SHP77 (cell line): ENCODE measurements around the gene PAPPA2.
"Not testable (repeated sequence)": the region's sequence is repeated elsewhere in the genome, so short reads cannot be mapped to it uniquely, and the experiment has no call there.

Experiments
- DNase-seq, 2 experiments: peaks; one replicate each; lab custom pipeline; 2025; lab: John Stamatoyannopoulos, UW

PAPPA2 gene, protein sequence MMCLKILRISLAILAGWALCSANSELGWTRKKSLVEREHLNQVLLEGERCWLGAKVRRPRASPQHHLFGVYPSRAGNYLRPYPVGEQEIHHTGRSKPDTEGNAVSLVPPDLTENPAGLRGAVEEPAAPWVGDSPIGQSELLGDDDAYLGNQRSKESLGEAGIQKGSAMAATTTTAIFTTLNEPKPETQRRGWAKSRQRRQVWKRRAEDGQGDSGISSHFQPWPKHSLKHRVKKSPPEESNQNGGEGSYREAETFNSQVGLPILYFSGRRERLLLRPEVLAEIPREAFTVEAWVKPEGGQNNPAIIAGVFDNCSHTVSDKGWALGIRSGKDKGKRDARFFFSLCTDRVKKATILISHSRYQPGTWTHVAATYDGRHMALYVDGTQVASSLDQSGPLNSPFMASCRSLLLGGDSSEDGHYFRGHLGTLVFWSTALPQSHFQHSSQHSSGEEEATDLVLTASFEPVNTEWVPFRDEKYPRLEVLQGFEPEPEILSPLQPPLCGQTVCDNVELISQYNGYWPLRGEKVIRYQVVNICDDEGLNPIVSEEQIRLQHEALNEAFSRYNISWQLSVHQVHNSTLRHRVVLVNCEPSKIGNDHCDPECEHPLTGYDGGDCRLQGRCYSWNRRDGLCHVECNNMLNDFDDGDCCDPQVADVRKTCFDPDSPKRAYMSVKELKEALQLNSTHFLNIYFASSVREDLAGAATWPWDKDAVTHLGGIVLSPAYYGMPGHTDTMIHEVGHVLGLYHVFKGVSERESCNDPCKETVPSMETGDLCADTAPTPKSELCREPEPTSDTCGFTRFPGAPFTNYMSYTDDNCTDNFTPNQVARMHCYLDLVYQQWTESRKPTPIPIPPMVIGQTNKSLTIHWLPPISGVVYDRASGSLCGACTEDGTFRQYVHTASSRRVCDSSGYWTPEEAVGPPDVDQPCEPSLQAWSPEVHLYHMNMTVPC (N-terminal part only)

DNA sequence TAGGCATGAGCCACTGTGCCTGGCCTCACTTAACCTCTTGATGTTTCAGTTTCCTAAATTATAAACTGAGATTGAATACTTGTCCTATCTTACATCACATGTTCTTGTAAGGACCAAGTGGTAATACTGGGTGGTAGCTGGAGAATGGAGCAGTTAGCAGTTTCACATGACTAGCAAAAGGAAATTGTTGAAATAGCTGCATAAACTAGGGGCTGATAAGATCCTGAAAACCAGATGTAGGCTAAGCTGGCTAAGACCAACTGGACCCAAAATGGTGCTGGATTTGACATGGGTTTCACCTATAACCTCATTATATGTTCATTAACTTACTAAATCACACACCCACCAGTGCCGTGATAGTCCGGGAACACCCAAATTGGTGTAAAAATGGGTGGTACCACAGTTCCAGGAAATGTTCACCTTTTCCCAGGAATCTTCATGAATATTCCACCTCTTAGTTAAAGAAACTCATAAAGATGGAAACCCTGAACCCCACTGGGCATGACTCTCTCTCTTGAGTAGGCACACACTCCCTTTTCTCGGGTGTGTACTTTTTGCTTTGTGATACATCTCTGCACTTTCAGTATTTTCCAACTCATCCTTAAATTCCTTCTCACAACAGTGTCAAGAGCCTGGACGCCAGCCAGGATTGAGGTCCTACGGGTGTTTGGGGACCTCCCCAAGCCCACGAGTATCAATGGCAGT is at the start of gene PAPPA2:
Gene PAPPA2, plus strand, starts transcription at position 502 of the 705 bp plus-strand sequence. CDS start 93,148 bp downstream, outside the sequence.
- no peak for DNase-seq

DNA sequence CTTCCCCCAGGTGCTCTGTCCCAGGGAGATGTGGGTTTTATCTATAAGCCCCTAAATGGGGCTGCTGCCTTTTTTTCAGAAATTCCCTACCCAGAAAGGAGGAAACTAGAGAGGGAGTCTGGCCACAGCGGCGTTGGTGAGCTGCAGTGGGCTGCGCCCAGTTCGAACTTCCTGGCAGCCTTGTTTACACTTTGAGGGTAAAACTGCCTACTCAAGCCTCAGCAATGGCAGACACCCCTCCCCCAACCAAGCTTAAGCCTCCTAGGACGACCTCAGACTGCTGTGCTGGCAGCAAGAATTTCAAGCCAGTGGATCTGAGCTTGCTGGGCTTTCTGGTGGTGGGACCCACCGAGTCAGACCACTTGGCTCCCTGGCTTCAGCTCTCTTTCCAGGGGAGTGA is 46.2 kb upstream of the PAPPA2 start:
- DNase-seq: no peak

GRCh38 chr1:176419608-176420007 is 43.4 kb upstream of the PAPPA2 start:
- not testable (repeated sequence) for DNase-seq

DNA sequence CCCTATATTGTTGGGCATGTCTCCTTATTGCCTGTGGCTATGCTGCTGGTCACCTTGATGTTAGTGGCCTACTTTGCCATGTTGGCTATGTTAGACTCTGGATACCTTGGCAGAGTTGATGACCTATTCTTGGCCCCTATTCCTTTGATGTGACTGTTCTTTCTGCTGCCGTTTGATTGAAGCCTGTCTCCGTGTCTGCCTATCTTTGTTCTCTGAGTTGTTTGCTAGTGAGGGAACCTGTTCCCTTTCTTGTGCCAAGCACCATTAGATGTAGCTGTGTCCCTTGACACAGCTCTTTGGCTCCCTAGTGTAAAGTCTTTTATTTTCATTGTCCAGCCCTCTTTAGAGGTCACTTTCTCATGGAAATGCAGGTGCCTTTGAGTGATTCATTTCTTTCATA is 28.7 kb upstream of the PAPPA2 start:
- no peak for DNase-seq

GRCh38 chr1:176436251-176436650 is 26.7 kb upstream of the PAPPA2 start:
- DNase-seq: no peak

- DNase-seq: no peak
These were observed 22.8 kb upstream of the PAPPA2 start for GRCh38 chr1:176440176-176440575.

GRCh38 chr1:176444286-176444685 is 18.7 kb upstream of the PAPPA2 start:
- DNase-seq: no peak

GRCh38 chr1:176445402-176445801 is 17.6 kb upstream of the PAPPA2 start:
- no peak for DNase-seq

GRCh38 chr1:176448340-176448739 is 14.6 kb upstream of the PAPPA2 start:
- DNase-seq: no peak

- no peak for DNase-seq
These were observed 12.4 kb upstream of the PAPPA2 start for GRCh38 chr1:176450526-176450925.

GRCh38 chr1:176451741-176452140 is 11.2 kb upstream of the PAPPA2 start:
- not testable (repeated sequence) for DNase-seq

- no peak for DNase-seq
These were observed 6.2 kb upstream of the PAPPA2 start for GRCh38 chr1:176456795-176457194.

DNA sequence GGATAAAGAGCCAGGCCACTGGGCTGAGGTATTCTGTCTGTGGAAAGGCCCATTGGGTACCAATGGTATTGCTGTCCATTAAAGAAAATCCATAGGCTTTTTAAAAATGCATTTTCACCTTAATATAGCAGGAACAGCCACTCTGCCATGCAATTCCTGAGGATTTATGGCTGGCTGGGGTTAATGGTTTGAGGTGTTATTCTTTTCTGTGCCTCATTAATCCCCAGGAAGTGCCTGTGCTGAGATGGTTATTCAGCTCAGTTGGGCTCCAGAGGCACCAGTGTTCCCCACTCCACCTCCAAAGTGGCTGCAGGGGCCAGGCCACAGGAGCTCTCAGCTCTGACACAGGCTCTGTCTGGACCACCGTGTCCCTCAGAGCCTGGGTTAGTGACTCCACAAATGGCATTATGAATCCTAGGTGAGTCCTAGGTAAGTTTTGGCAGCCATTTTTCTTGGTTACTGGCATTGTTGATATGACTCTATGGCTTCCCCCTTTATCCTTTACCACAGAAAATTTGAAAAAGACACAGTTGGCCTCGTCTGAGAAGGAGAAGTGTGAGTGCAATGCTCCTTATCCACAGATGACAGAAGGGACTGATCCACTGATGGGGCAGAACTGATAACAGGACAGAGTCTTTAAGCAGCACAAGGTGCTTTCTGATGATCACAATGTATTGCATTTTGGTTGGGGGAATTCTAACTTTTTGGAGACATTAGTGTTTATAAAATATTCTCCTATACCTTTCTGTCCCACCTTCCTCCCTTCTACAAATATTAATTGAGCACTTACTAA is 2.2 kb upstream of the PAPPA2 start:
- no peak for DNase-seq

GRCh38 chr1:176461576-176461975 is 1.4 kb upstream of the PAPPA2 start:
- DNase-seq: no peak

GRCh38 chr1:176466514-176466913 is 3.5 kb downstream of the PAPPA2 start:
- DNase-seq: peak; percentile 3 to 23

DNA sequence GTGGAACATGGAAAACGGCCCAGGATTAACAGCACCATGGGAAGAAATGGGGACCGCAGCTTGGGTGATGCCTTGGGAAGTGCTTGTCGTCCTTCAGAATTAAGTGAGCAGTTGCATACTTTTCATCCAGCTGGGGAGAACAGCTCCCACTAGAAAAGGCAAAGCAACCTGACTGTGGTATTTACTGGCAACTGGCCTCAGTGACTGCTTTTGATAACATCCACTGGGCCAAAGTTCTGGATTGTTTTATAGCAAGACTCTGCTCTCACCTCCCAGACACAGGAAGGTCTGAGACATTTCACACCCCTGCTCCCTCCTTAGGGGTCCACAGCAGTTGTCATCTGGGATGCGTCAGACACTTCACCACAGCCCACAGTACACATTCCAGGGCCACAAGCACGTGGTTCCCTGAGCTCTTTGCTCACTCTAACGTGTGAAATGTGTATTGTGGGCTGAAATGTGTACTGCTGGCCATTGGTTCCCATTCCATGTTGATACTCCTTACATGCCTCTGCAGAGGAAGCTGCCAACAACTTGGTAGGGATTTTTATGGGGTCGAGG is 6.6 kb downstream of the PAPPA2 start:
- no peak for DNase-seq

GRCh38 chr1:176471338-176472121 is 8.6 kb downstream of the PAPPA2 start:
- DNase-seq: no peak

DNA sequence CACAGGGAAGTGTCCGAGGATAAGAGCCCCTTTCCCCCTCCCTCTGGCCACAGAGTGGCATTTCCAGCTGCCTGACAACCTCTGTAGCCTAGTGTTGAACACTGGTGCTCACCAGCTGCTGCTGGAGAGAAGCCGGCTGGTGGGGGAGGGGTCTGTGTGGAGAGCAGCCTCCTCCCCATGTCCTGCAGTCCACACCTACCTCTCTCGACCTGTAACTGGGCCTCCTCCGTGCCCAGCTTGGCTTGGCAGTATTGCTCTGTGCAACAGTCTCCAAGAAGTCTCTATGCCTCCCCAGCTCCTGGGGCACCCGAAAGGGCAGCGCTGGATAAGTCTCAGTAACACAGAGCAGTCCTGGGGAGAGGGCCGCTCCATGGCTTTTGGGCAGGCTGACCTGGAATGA is 17.0 kb downstream of the PAPPA2 start:
- peak; percentile 47 to 66 for DNase-seq

DNA sequence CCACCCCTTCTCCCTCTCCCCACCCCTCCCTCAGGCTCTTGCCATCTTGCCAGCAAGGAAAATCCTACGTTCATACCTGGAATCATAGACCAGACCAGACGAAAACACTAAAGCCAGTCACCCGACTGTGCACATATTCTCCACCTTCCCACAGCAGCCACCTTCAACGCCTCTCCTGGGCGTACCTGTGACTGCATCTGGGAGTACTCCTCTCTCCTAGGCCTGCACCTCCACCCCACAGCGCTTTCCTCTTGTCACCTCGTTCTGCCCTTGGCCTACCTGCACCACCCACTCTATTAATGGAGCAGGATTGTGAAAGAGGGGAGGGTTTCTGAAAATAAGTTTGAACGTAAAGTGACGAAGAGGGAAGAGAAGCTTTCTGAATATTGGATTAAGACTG is 17.8 kb downstream of the PAPPA2 start:
- no peak for DNase-seq

GRCh38 chr1:176485083-176485482 is 22.1 kb downstream of the PAPPA2 start:
- no peak for DNase-seq
